Type B pancreatic cell (in vitro differentiated cells): ENCODE data around the gene IL15RA. TPM values are rescaled to one million over a fixed set of nuclear protein-coding genes. Genes with fewer than 3 reads are reported as not detected.
A peak's percentile ranks its signal among the peaks of the same experiment; 100 is the strongest.

Experiments
- DNase-seq: peaks from one replicate; pipeline ENCODE4 v3.0.0; 2021; ENCODE audit warnings: mixed read lengths; ENCODE audit not compliant: unreplicated experiment; ENCODE audit errors: extremely low spot score
- H3K27ac Mint-ChIP-seq: 2 replicates; pipeline ENCODE4 v1.8.0; 2021; ENCODE audit warnings: mild to moderate bottlenecking, mixed read lengths
- H3K27me3 Mint-ChIP-seq: 2 replicates; pipeline ENCODE4 v1.8.0; 2021; ENCODE audit warnings: mixed read lengths
- H3K36me3 Mint-ChIP-seq: 2 replicates; pipeline ENCODE4 v1.8.0; 2021; ENCODE audit warnings: mixed read lengths
- H3K4me1 Mint-ChIP-seq: one replicate; pipeline ENCODE4 v1.8.0; 2021; ENCODE audit warnings: mixed read lengths; ENCODE audit not compliant: unreplicated experiment
- H3K4me3 Mint-ChIP-seq: 2 replicates; pipeline ENCODE4 v1.8.0; 2021; ENCODE audit warnings: mild to moderate bottlenecking, mixed read lengths
- H3K9me3 Mint-ChIP-seq: 2 replicates; pipeline ENCODE4 v1.8.0; 2021; ENCODE audit warnings: mixed read lengths
- CTCF ChIP-seq: fragments of 200-600 bp; sonication (generic); conservative IDR thresholded peaks from 2 replicates; pipeline ENCODE4 v1.5.0; 2021; ENCODE audit warnings: antibody characterized with exemption, mild to moderate bottlenecking
- total RNA-seq: library from RNA; stranded (reverse); gene quantifications from 2 replicates; pipeline ENCODE4 v1.2.1, GENCODE V29; 2021; ENCODE audit warnings: low replicate concordance

The IL15RA gene
- total RNA-seq, 1 donor from 2014 or later: 1.4 TPM

DNA sequence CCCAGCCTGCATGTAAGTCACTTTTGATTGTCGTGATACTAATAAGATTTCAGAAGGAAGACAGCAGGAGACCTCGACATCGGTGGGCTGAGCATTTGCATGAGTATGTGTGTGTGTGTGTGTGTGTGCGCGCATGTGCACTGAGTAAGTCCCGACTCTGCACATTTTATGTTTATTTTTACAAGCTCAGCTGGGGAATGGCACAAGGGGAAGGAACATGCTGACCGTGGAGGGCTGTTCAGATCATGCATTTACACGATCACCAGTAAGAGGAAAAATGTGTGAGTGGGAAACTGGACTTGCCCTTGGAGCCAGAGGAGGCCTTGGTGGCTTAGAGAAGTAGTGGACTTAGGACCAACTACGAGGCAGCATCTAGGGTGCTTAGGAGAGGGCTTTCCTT lies 43.5 kb upstream of the IL15RA start:
- H3K4me1 Mint-ChIP-seq: peaks cover 5% of the 10 kb centered on the region

DNA sequence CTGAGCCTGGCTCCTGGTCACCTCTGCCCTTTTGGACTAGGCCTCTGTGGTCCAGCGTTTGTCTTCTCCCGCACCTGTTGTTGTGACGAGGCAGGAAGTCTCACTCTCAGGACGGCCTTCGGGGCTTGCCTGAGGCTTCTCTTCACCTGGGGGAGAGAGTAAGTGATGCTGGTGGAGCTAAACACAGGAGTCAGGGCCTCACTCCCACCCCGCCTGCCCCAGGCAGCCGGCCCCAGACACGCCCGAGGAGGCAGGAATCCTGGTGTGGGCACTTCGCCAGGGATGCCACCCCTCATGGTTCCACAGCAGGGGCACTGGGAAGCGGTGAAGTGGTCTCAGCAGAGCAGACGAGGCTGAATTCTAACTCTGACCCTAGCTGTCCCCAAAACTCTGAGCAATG lies 42.5 kb upstream of the IL15RA start:
- H3K4me3 Mint-ChIP-seq: no peak overlapping the region
- no peak for TF ChIP-seq CTCF
- peaks cover 24% of the 10 kb centered on the region for H3K27me3 Mint-ChIP-seq
- H3K36me3 Mint-ChIP-seq: no peaks in the 10 kb centered on the region
- H3K9me3 Mint-ChIP-seq: peaks cover 4% of the 10 kb centered on the region
- peaks cover 7% of the 10 kb centered on the region for H3K4me1 Mint-ChIP-seq
- peak; percentile 50 for DNase-seq
- H3K27ac Mint-ChIP-seq: no peak overlapping the region

More for the DNA sequence above, 43.5 kb upstream of the IL15RA start:
- no peak for DNase-seq
- TF ChIP-seq CTCF: no peak
- Mint-ChIP-seq H3K36me3 (no peaks in the 10 kb centered on the region), H3K27ac (no peak overlapping the region), H3K4me3 (no peak overlapping the region), H3K27me3 (peaks cover 20% of the 10 kb centered on the region), H3K9me3 (peaks cover 4% of the 10 kb centered on the region)

GRCh38 chr10:6019010-6019782 lies 41.9 kb upstream of the IL15RA start:
- peaks cover 4% of the 10 kb centered on the region for H3K9me3 Mint-ChIP-seq
- H3K4me1 Mint-ChIP-seq: peaks cover 7% of the 10 kb centered on the region
- H3K36me3 Mint-ChIP-seq: no peaks in the 10 kb centered on the region
- peaks cover 25% of the 10 kb centered on the region for H3K27me3 Mint-ChIP-seq
- no peak overlapping the region for H3K4me3 Mint-ChIP-seq
- H3K27ac Mint-ChIP-seq: no peak overlapping the region
- no peak for DNase-seq
- no peak for TF ChIP-seq CTCF

DNA sequence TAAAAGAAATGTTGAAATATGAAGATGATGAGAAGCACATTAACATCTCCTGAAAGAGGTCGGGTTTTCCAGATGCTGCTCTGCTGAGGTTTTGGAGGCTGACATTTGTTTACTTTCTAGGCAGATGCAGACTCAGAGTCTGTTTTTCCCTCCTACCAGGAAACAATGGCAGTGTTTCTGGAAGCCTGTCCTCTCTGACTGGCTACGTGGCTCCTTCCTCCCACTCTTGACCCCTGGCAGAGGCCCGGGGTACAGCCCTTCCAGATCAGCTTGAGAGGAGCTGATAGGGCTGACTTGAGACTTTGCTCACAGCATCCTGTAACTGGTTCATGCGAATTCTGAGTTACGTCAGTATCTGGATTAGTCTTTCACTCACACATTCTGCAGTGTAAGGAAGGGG lies 41.1 kb upstream of the IL15RA start:
- TF ChIP-seq CTCF: no peak
- Mint-ChIP-seq H3K9me3 (peaks cover 4% of the 10 kb centered on the region), H3K4me1 (peaks cover 7% of the 10 kb centered on the region), H3K27ac (no peak overlapping the region), H3K4me3 (no peak overlapping the region), H3K27me3 (peaks cover 24% of the 10 kb centered on the region), H3K36me3 (no peaks in the 10 kb centered on the region)
- DNase-seq: no peak

- H3K4me1 Mint-ChIP-seq: peaks cover 7% of the 10 kb centered on the region
- H3K27me3 Mint-ChIP-seq: peaks cover 25% of the 10 kb centered on the region
- no peaks in the 10 kb centered on the region for H3K36me3 Mint-ChIP-seq
- DNase-seq: no peak
- H3K4me3 Mint-ChIP-seq: no peak overlapping the region
- TF ChIP-seq CTCF: no peak
- H3K9me3 Mint-ChIP-seq: peaks cover 4% of the 10 kb centered on the region
- H3K27ac Mint-ChIP-seq: no peak overlapping the region
These were observed 40.5 kb upstream of the IL15RA start for GRCh38 chr10:6017781-6018354.
